Measurements from ENCODE around the gene TMEM151B. TPM values are rescaled to one million over a fixed set of nuclear protein-coding genes. Genes with fewer than 3 reads are reported as not detected.

TMEM151B gene
- total RNA-seq, 1 donor from 2014 or later = 0.07 TPM

GRCh38 chr6:44232676-44233566 is 37.3 kb upstream of the TMEM151B start:
- DNase-seq (ENCODE audit: low read depth, low spot score) = no peak

GRCh38 chr6:44233567-44234100 is 36.6 kb upstream of the TMEM151B start:
- no peak for DNase-seq (ENCODE audit: low read depth, low spot score)

GRCh38 chr6:44234101-44235025 is 35.9 kb upstream of the TMEM151B start:
- DNase-seq (ENCODE audit: low read depth, low spot score) = no peak

- DNase-seq (ENCODE audit: low read depth, low spot score) = no peak
Measured at GRCh38 chr6:44235269-44235668, 35.0 kb upstream of the TMEM151B start.

GRCh38 chr6:44235891-44236516 is 34.2 kb upstream of the TMEM151B start:
- no peak for DNase-seq (ENCODE audit: low read depth, low spot score)

- DNase-seq (ENCODE audit: low read depth, low spot score) = peak; percentile 94
Measured at GRCh38 chr6:44237021-44237812, 33.0 kb upstream of the TMEM151B start.

- no peak for DNase-seq (ENCODE audit: low read depth, low spot score)
Measured at GRCh38 chr6:44237813-44238433, 32.3 kb upstream of the TMEM151B start.

- DNase-seq (ENCODE audit: low read depth, low spot score) = no peak
Measured at GRCh38 chr6:44238687-44239350, 31.4 kb upstream of the TMEM151B start.

- DNase-seq (ENCODE audit: low read depth, low spot score) = no peak
Measured at GRCh38 chr6:44243345-44243744, 26.9 kb upstream of the TMEM151B start.

- DNase-seq (ENCODE audit: low read depth, low spot score) = no peak
Measured at GRCh38 chr6:44245391-44245911, 24.8 kb upstream of the TMEM151B start.

GRCh38 chr6:44245912-44246662 is 24.2 kb upstream of the TMEM151B start:
- no peak for DNase-seq (ENCODE audit: low read depth, low spot score)

GRCh38 chr6:44246663-44247337 is 23.4 kb upstream of the TMEM151B start, which contains the start of gene HSP90AB1:
HSP90AB1 (plus strand) TSS chr6:44247101; CDS start chr6:44248630, 1,529 bp downstream.
- peak; percentile 95 for DNase-seq (ENCODE audit: low read depth, low spot score)

GRCh38 chr6:44247338-44248302 is 22.6 kb upstream of the TMEM151B start:
- no peak for DNase-seq (ENCODE audit: low read depth, low spot score)

GRCh38 chr6:44248579-44248978 is 21.7 kb upstream of the TMEM151B start:
- no peak for DNase-seq (ENCODE audit: low read depth, low spot score)

- no peak for DNase-seq (ENCODE audit: low read depth, low spot score)
Measured at GRCh38 chr6:44249082-44249748, 21.0 kb upstream of the TMEM151B start.

- DNase-seq (ENCODE audit: low read depth, low spot score) = no peak
Measured at GRCh38 chr6:44250067-44250717, 20.1 kb upstream of the TMEM151B start.

Measured in pulmonary artery endothelial cell (primary cell).